Thyroid gland (tissue), 4 donors: ENCODE data around the gene ALDH7A1. TPM values are rescaled to one million over a fixed set of nuclear protein-coding genes. Genes with fewer than 3 reads are reported as not detected.

Experiments used
- DNase-seq, 2 donors: peaks; one replicate each; pipeline ENCODE4 v3.0.0-alpha.2; 2019
- H3K27ac ChIP-seq, 3 donors: fragments of 200-600 bp; sonication (generic); 1 replicate in 2 of 3; 2 replicates in 1 of 3; pipeline ENCODE4 v1.5.1; 2016 to 2019; ENCODE audit warnings: mild to moderate bottlenecking in 1 of 3, moderate library complexity in 1 of 3
- H3K27me3 ChIP-seq: fragments of 200-600 bp; sonication (generic); one replicate; pipeline ENCODE4 v1.5.1; 2019
- H3K36me3 ChIP-seq, 2 donors: fragments of 200-600 bp; sonication (generic); one replicate each; pipeline ENCODE4 v1.5.1; 2016 to 2019
- H3K4me1 ChIP-seq, 2 donors: fragments of 200-600 bp; sonication (generic); one replicate each; pipeline ENCODE4 v1.5.1; 2017 to 2019
- H3K4me3 ChIP-seq, 3 donors: fragments of 200-600 bp; sonication (generic); replicated peaks in 1 of 3; 1 replicate in 2 of 3; 2 replicates in 1 of 3; pipeline ENCODE4 v1.5.1; 2016; ENCODE audit warnings: mild to moderate bottlenecking in 1 of 3
- H3K9me3 ChIP-seq: fragments of 200-600 bp; sonication (generic); one replicate; pipeline ENCODE4 v1.5.1; 2017
- POLR2A ChIP-seq, 2 donors: fragments of 450-650 bp; IDR thresholded peaks; one replicate each; pipeline ENCODE4 v1.6.1; 2017; ENCODE audit warnings: antibody characterized with exemption in 2 of 2, mild to moderate bottlenecking in 2 of 2, moderate library complexity in 1 of 2
- WGBS, 2 donors: methylation state at CpG; one replicate each; pipeline ENCODE4 v1.1.5; 2017; 5-methylcytosine and 5-hydroxymethylcytosine counted together
- intact Hi-C: fragments of 100-400 bp; cut with DNase I; formaldehyde crosslinking; loops from one replicate; pipeline ENCODE4 v1.15.1; 2023
- total RNA-seq, 4 donors: library from RNA; depleted of rRNA; stranded (reverse); fragments of >200 nt; gene quantifications; one replicate each; pipeline ENCODE4 v1.2.3, GENCODE V29; 2016
- TF ChIP-seq, protein P1 (sequence below), 6 experiments: fragments of 200-600 bp in 3 of 6; fragments of 450-650 bp in 3 of 6; sonication (generic) in 3 of 6; IDR thresholded peaks; one replicate each; pipeline ENCODE4 v1.5.1; 2016 to 2019; ENCODE audit warnings: antibody characterized with exemption in 6 of 6, mild to moderate bottlenecking in 2 of 6, inconsistent platforms in 1 of 6, moderate library complexity in 1 of 6

ALDH7A1 gene
- total RNA-seq, 4 donors from 2014 or later = 25.3 to 57.3 (median 41.5) TPM

DNA sequence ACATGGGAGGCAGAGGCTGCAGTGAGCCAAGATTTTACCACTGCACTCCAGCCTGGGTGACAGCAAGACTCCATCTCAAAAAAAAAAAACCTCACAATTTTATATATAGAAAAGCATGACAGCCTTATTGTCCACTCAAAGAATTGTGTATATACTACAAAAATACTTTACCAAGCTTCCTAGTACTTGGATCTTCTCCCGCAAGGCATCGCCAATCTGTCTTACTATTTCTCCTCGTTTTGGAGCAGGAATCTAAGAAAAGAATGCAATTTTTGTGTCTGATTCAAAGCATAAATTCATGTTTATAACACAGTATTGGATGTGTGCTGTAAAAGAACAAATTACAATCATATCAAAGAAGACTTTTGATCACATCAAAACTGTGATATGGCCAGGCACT lies 11.3 kb downstream of the ALDH7A1 start:
- Histone ChIP-seq H3K9me3 (no peaks in the 10 kb centered on the region), H3K27ac (no peak overlapping the region), H3K36me3 (peaks cover 0 to 35% of the 10 kb centered on the region in 2 donors), H3K4me3 (no peak overlapping the region), H3K4me1 (no peaks in the 10 kb centered on the region), H3K27me3 (no peaks in the 10 kb centered on the region)
- no peak for DNase-seq
- no peak for TF ChIP-seq POLR2A (IDR thresholded peaks at IDR 0.05)
- TF ChIP-seq, protein P1, sequence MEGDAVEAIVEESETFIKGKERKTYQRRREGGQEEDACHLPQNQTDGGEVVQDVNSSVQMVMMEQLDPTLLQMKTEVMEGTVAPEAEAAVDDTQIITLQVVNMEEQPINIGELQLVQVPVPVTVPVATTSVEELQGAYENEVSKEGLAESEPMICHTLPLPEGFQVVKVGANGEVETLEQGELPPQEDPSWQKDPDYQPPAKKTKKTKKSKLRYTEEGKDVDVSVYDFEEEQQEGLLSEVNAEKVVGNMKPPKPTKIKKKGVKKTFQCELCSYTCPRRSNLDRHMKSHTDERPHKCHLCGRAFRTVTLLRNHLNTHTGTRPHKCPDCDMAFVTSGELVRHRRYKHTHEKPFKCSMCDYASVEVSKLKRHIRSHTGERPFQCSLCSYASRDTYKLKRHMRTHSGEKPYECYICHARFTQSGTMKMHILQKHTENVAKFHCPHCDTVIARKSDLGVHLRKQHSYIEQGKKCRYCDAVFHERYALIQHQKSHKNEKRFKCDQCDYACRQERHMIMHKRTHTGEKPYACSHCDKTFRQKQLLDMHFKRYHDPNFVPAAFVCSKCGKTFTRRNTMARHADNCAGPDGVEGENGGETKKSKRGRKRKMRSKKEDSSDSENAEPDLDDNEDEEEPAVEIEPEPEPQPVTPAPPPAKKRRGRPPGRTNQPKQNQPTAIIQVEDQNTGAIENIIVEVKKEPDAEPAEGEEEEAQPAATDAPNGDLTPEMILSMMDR (IDR thresholded peaks at IDR 0.05) = no peak
- WGBS, 2 donors = 92 to 96% methylated on average over 3 of the region's 3 CpGs
- intact Hi-C loops = no loop called here

DNA sequence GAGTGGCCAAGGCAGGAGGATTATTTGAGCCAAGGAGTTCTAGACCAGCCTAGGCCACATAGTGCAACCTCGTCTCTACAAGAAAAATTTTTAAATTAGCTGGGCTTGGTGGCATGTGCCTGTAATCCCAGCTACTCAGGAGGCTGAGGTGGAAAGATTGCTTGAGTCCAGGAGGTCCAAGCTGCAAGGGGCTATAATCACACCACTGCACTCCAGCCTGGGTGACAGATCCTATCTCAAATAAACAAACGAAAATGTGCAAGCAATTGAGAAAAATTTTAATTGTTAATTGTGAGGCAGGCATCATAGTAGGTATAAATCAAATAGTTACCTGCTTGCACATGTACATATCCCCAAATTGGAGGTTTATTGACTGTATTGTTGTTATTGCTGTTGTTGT lies 15.3 kb downstream of the ALDH7A1 start:
- Histone ChIP-seq H3K4me1 (no peaks in the 10 kb centered on the region), H3K36me3 (peaks cover 6 to 49% of the 10 kb centered on the region in 2 donors), H3K27me3 (no peaks in the 10 kb centered on the region), H3K27ac (no peak overlapping the region), H3K9me3 (no peaks in the 10 kb centered on the region), H3K4me3 (no peak overlapping the region)
- DNase-seq = no peak
- 85 to 92% methylated on average over 2 of the region's 2 CpGs for WGBS, 2 donors
- TF ChIP-seq, protein P1 (IDR thresholded peaks at IDR 0.05) = no peak
- TF ChIP-seq POLR2A (IDR thresholded peaks at IDR 0.05) = no peak
- intact Hi-C loops = no loop called here

DNA sequence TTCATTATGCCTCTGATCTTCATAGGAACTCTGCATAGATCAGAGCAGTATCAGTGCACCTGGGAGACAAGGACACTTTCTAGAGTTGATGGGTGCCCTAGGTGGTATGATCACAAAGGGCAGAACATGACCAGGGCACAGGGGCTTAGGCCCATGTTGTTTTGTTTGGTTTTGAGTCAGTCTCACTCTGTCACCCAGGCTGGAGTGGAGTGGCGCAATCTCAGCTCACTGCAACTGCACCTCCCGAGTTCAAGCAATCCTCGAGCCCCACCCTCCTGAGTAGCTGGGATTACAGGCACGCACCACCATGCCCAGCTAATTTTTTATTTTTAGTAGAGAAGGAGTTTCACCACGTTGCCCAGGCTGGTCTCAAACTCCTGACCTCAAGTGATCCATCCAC lies 17.6 kb downstream of the ALDH7A1 start:
- Histone ChIP-seq H3K4me3 (no peak overlapping the region), H3K27me3 (no peaks in the 10 kb centered on the region), H3K36me3 (peaks cover 6 to 36% of the 10 kb centered on the region in 2 donors), H3K27ac (no peak overlapping the region), H3K9me3 (no peaks in the 10 kb centered on the region), H3K4me1 (no peaks in the 10 kb centered on the region)
- intact Hi-C loops = no loop called here
- DNase-seq = no peak
- 98 to 99% methylated on average over 5 of the region's 5 CpGs for WGBS, 2 donors
- TF ChIP-seq, protein P1 (IDR thresholded peaks at IDR 0.05) = no peak
- no peak for TF ChIP-seq POLR2A (IDR thresholded peaks at IDR 0.05)

DNA sequence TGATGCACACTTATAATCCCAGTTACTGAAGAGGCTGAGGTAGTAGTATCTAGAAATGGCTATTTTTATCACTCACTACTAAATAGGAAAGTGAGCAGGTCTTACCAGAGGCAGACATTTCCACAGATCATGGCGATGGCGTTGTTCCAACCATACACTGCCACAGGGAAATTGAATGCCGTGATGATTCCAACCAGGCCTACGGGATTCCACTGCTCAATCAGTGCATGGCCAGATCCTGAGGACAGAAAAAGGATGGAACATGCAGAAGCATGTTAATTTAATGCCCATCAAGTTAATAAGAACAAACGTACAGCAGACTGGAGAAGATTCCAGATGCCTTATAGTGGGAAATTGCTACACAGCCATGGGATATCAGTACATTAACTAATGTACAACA lies 18.0 kb downstream of the ALDH7A1 start:
- WGBS, 2 donors = 93 to 99% methylated on average over 5 of the region's 5 CpGs
- H3K4me3 ChIP-seq = no peak overlapping the region
- TF ChIP-seq POLR2A (IDR thresholded peaks at IDR 0.05) = no peak
- TF ChIP-seq, protein P1 (IDR thresholded peaks at IDR 0.05) = no peak

GRCh38 chr5:126575644-126576043 lies 19.4 kb downstream of the ALDH7A1 start:
- Histone ChIP-seq H3K27ac (no peak overlapping the region), H3K27me3 (no peaks in the 10 kb centered on the region), H3K4me1 (no peaks in the 10 kb centered on the region), H3K9me3 (no peaks in the 10 kb centered on the region), H3K4me3 (no peak overlapping the region), H3K36me3 (peaks cover 6 to 23% of the 10 kb centered on the region in 2 donors)
- TF ChIP-seq POLR2A (IDR thresholded peaks at IDR 0.05) = no peak
- TF ChIP-seq, protein P1 (IDR thresholded peaks at IDR 0.05) = no peak
- WGBS, 2 donors = 92 to 94% methylated on average over 10 of the region's 10 CpGs
- no peak for DNase-seq
- intact Hi-C loops = no loop called here

More for the DNA sequence above, 18.0 kb downstream of the ALDH7A1 start:
- Histone ChIP-seq H3K4me1 (no peaks in the 10 kb centered on the region), H3K36me3 (peaks cover 6 to 32% of the 10 kb centered on the region in 2 donors), H3K27me3 (no peaks in the 10 kb centered on the region), H3K27ac (no peak overlapping the region), H3K9me3 (no peaks in the 10 kb centered on the region)
- no peak for DNase-seq
- intact Hi-C loops = no loop called here
